ENCODE data around the gene TTLL9. TPM values are rescaled to one million over a fixed set of nuclear protein-coding genes. Genes with fewer than 3 reads are reported as not detected.

The TTLL9 gene
- total and polyA plus RNA-seq, 2 of the 13 experiments (the other 11 are each of a cell fraction or from before 2014, with no cell fraction given): not detected

DNA sequence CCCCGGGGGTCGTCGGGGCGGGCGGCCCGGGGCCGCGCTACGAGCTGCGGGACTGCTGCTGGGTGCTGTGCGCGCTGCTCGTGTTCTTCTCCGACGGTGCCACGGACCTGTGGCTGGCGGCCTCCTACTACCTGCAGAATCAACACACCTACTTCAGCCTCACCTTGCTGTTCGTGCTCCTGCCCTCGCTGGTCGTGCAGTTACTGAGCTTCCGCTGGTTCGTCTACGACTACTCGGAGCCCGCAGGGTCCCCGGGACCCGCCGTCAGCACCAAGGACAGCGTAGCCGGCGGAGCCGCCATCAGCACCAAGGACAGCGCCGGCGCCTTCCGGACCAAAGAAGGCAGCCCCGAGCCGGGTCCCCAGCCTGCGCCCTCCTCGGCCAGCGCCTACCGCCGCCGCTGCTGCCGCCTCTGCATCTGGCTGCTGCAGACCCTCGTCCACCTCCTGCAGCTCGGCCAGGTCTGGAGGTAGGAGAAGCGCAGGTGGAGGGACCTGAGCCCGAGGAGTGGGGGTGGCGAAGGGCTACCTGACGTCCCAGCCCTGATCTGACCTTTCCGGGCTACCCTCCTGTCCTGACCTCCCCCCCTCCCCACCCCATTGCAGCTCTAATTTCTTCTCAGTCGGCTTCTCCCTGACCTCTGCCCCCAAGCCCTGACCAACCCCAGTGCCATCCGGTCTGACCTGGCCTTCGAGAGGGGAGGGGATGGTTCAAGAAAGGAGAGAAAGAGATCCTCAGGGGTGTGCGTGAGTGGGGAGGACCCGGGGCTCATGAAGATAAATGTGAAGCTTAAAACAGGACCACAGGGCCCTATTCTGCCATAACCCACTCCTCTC lies 98.1 kb downstream of the TTLL9 start (continued):
- TF ChIP-seq, protein P1, sequence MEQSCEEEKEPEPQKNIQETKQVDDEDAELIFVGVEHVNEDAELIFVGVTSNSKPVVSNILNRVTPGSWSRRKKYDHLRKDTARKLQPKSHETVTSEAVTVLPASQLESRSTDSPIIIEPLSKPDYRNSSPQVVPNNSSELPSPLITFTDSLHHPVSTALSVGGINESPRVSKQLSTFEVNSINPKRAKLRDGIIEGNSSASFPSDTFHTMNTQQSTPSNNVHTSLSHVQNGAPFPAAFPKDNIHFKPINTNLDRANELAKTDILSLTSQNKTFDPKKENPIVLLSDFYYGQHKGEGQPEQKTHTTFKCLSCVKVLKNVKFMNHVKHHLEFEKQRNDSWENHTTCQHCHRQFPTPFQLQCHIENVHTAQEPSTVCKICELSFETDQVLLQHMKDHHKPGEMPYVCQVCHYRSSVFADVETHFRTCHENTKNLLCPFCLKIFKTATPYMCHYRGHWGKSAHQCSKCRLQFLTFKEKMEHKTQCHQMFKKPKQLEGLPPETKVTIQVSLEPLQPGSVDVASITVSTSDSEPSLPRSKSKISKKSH (CRISPR knock-in tag; IDR thresholded peaks at IDR 0.05; ENCODE audit: borderline replicate concordance): peak; percentile 100
- TF ChIP-seq CREB1 (IDR thresholded peaks at IDR 0.05): no peak
- TF ChIP-seq CREB1 (CRISPR knock-in tag; IDR thresholded peaks at IDR 0.05): no peak
- peak; percentile 100 for TF ChIP-seq NFKBIZ (CRISPR knock-in tag; IDR thresholded peaks at IDR 0.05)
- TF ChIP-seq MED13 (CRISPR knock-in tag; IDR thresholded peaks at IDR 0.05): peak; percentile 100
- peak; percentile 100 for TF ChIP-seq ZNF235 (CRISPR knock-in tag; IDR thresholded peaks at IDR 0.05; ENCODE audit: borderline replicate concordance)
- TF ChIP-seq ZNF317 (CRISPR knock-in tag; IDR thresholded peaks at IDR 0.05): peak; percentile 99
- TF ChIP-seq ZNF614 (CRISPR knock-in tag; IDR thresholded peaks at IDR 0.05; ENCODE audit: borderline replicate concordance): peak; percentile 100
- peak; percentile 100 for TF ChIP-seq ZNF3 (CRISPR knock-in tag; IDR thresholded peaks at IDR 0.05)
- TF ChIP-seq, protein P2, sequence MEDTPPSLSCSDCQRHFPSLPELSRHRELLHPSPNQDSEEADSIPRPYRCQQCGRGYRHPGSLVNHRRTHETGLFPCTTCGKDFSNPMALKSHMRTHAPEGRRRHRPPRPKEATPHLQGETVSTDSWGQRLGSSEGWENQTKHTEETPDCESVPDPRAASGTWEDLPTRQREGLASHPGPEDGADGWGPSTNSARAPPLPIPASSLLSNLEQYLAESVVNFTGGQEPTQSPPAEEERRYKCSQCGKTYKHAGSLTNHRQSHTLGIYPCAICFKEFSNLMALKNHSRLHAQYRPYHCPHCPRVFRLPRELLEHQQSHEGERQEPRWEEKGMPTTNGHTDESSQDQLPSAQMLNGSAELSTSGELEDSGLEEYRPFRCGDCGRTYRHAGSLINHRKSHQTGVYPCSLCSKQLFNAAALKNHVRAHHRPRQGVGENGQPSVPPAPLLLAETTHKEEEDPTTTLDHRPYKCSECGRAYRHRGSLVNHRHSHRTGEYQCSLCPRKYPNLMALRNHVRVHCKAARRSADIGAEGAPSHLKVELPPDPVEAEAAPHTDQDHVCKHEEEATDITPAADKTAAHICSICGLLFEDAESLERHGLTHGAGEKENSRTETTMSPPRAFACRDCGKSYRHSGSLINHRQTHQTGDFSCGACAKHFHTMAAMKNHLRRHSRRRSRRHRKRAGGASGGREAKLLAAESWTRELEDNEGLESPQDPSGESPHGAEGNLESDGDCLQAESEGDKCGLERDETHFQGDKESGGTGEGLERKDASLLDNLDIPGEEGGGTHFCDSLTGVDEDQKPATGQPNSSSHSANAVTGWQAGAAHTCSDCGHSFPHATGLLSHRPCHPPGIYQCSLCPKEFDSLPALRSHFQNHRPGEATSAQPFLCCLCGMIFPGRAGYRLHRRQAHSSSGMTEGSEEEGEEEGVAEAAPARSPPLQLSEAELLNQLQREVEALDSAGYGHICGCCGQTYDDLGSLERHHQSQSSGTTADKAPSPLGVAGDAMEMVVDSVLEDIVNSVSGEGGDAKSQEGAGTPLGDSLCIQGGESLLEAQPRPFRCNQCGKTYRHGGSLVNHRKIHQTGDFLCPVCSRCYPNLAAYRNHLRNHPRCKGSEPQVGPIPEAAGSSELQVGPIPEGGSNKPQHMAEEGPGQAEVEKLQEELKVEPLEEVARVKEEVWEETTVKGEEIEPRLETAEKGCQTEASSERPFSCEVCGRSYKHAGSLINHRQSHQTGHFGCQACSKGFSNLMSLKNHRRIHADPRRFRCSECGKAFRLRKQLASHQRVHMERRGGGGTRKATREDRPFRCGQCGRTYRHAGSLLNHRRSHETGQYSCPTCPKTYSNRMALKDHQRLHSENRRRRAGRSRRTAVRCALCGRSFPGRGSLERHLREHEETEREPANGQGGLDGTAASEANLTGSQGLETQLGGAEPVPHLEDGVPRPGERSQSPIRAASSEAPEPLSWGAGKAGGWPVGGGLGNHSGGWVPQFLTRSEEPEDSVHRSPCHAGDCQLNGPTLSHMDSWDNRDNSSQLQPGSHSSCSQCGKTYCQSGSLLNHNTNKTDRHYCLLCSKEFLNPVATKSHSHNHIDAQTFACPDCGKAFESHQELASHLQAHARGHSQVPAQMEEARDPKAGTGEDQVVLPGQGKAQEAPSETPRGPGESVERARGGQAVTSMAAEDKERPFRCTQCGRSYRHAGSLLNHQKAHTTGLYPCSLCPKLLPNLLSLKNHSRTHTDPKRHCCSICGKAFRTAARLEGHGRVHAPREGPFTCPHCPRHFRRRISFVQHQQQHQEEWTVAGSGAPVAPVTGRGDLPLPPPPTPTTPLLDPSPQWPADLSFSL (CRISPR knock-in tag; IDR thresholded peaks at IDR 0.05): peak; percentile 98
- TF ChIP-seq SMAD3 (CRISPR knock-in tag; IDR thresholded peaks at IDR 0.05): peak; percentile 100
- TF ChIP-seq ZSCAN25 (CRISPR knock-in tag; IDR thresholded peaks at IDR 0.05): peak; percentile 99
- peak; percentile 100 for TF ChIP-seq EEA1 (CRISPR knock-in tag; IDR thresholded peaks at IDR 0.05; ENCODE audit: borderline replicate concordance)
- TF ChIP-seq, protein P3, sequence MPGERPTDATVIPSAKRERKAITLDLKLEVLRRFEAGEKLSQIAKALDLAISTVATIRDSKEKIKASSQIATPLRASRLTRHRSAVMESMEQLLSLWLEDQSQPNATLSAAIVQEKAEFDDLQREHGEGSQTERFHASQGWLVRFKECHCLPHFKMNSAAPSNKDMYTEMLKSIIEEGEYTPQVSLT (CRISPR knock-in tag; IDR thresholded peaks at IDR 0.05; ENCODE audit: borderline replicate concordance, low read depth): peak; percentile 100
- TF ChIP-seq, protein P4, sequence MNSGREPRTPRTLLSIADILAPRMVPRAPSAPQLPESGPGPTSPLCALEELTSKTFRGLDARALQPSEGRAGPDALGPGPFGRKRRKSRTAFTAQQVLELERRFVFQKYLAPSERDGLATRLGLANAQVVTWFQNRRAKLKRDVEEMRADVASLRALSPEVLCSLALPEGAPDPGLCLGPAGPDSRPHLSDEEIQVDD (CRISPR knock-in tag; IDR thresholded peaks at IDR 0.05; ENCODE audit: borderline replicate concordance): peak; percentile 100
- peak; percentile 99 for TF ChIP-seq ZFAT (CRISPR knock-in tag; conservative IDR thresholded peaks at IDR 0.05)
- TF ChIP-seq, protein P5, sequence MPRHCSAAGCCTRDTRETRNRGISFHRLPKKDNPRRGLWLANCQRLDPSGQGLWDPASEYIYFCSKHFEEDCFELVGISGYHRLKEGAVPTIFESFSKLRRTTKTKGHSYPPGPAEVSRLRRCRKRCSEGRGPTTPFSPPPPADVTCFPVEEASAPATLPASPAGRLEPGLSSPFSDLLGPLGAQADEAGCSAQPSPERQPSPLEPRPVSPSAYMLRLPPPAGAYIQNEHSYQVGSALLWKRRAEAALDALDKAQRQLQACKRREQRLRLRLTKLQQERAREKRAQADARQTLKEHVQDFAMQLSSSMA (CRISPR knock-in tag; IDR thresholded peaks at IDR 0.05): peak; percentile 99
- peak; percentile 64; the same call in 1 of the 2 replicates for TF ChIP-seq SRF (IDR thresholded peaks at IDR 0.05; ENCODE audit: low read depth, low read length)
- TF ChIP-seq, protein P6, sequence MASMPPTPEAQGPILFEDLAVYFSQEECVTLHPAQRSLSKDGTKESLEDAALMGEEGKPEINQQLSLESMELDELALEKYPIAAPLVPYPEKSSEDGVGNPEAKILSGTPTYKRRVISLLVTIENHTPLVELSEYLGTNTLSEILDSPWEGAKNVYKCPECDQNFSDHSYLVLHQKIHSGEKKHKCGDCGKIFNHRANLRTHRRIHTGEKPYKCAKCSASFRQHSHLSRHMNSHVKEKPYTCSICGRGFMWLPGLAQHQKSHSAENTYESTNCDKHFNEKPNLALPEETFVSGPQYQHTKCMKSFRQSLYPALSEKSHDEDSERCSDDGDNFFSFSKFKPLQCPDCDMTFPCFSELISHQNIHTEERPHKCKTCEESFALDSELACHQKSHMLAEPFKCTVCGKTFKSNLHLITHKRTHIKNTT (CRISPR knock-in tag; IDR thresholded peaks at IDR 0.05): no peak

Data from HepG2 (cell line).